HepG2 (cell line): Measurements from ENCODE around the gene EGFLAM. TPM values are rescaled to one million over a fixed set of nuclear protein-coding genes. Genes with fewer than 3 reads are reported as not detected.

Experiments
- ATAC-seq: fragments of 200-7000 bp; cut with Tn5 transposase; 3 replicates; pipeline ENCODE4 v1.9.1; 2020; ENCODE audit warnings: mild to moderate bottlenecking, moderate library complexity
- BruUV-seq: library from RNA; stranded (reverse); fragments of 400-500 nt; replicated peaks from 2 replicates; lab custom pipeline; 2021; lab: Mats Ljungman, UMichigan
- CTCF ChIA-PET: fragments of 300-600 bp; formaldehyde crosslinking; extraction: SDS; loops from one replicate; lab custom pipeline; 2021; ENCODE audit warnings: low total read pairs, inconsistent platforms, low intra/inter-chr PET ratio; lab: Yijun Ruan, JAX
- POLR2A ChIA-PET: fragments of 350-600 bp; sonication (Branson Sonifier 250); formaldehyde crosslinking; loops from one replicate; lab custom pipeline; 2020; ENCODE audit warnings: antibody characterized with exemption, inconsistent platforms; lab: Yijun Ruan, JAX
- DNase-seq: peaks from one replicate; pipeline ENCODE4 v3.0.0-alpha.2; 2015; ENCODE audit warnings: low spot score
- FAIRE-seq: peaks from 3 replicates; lab custom pipeline; 2011; peaks lifted over from hg19 to GRCh38; lab: Jason Lieb, UNC
- H2AFZ ChIP-seq: one replicate; pipeline ENCODE4 v1.6.1; 2011; ENCODE audit warnings: low read length, inconsistent platforms
- H3K27ac ChIP-seq: fragments of 300-600 bp; 3 replicates; pipeline ENCODE4 v1.8.0; 2011; ENCODE audit warnings: mixed run types, mild to moderate bottlenecking, mixed read lengths, low read length, inconsistent platforms; ENCODE audit not compliant: insufficient read depth; ENCODE audit errors: extremely low read length
- H3K27me3 ChIP-seq, 2 experiments: fragments of 200-600 bp in 1 of 2; 2 replicates in 1 of 2; 3 replicates in 1 of 2; pipeline versions ENCODE4 v1.6.0 to v1.8.0; 2011; ENCODE audit warnings: low read length in 2 of 2, mild to moderate bottlenecking in 2 of 2, moderate library complexity in 2 of 2, inconsistent platforms in 1 of 2; ENCODE audit not compliant: insufficient read depth in 2 of 2, control insufficient read depth in 1 of 2
- H3K36me3 ChIP-seq, 2 experiments: fragments of 200-600 bp in 1 of 2; replicated peaks in 1 of 2; 2 replicates in 1 of 2; 3 replicates in 1 of 2; pipeline versions ENCODE4 v1.5.1 to v1.8.0; 2011; ENCODE audit warnings: low read length in 2 of 2, inconsistent platforms in 1 of 2; ENCODE audit not compliant: insufficient read depth in 2 of 2, control insufficient read depth in 1 of 2
- H3K4me1 ChIP-seq: 2 replicates; pipeline ENCODE4 v1.5.1; 2012; ENCODE audit warnings: low read length, inconsistent platforms; ENCODE audit not compliant: insufficient read depth
- H3K4me2 ChIP-seq: 2 replicates; pipeline ENCODE4 v1.6.0; 2011; ENCODE audit warnings: low read depth, low read length, inconsistent platforms
- H3K4me3 ChIP-seq, 3 experiments: fragments of 200-600 bp in 1 of 3; sonication (generic), shearing (Covaris generic) in 1 of 3; replicated peaks in 1 of 3; 2 replicates each; pipeline ENCODE4 v1.5.1; 2011 to 2016; ENCODE audit warnings: low read length in 3 of 3, inconsistent platforms in 2 of 3, low read depth in 2 of 3, mild to moderate bottlenecking in 2 of 3, control low read depth in 1 of 3, mixed read lengths in 1 of 3; ENCODE audit not compliant: insufficient read depth in 1 of 3
- H3K79me2 ChIP-seq: one replicate; pipeline ENCODE4 v1.6.1; 2011; ENCODE audit warnings: low read length, inconsistent platforms; ENCODE audit not compliant: insufficient read depth
- H3K9ac ChIP-seq: 2 replicates; pipeline ENCODE4 v1.6.0; 2011; ENCODE audit warnings: mild to moderate bottlenecking, low read depth, low read length, inconsistent platforms; ENCODE audit not compliant: insufficient read depth
- H3K9me3 ChIP-seq: 2 replicates; pipeline ENCODE4 v1.5.1; 2012; ENCODE audit warnings: mild to moderate bottlenecking, low read length
- H4K20me1 ChIP-seq: 2 replicates; pipeline ENCODE4 v1.6.0; 2011; ENCODE audit warnings: inconsistent platforms, mild to moderate bottlenecking, low read length, moderate library complexity; ENCODE audit not compliant: insufficient read depth
- BCL6 ChIP-seq: IDR thresholded peaks from 2 replicates; pipeline ENCODE4 v1.6.1; 2016; ENCODE audit warnings: missing genetic modification reagents, missing compliant biosample characterization
- HCFC1 ChIP-seq: fragments of 150-350 bp; IDR thresholded peaks from 2 replicates; pipeline ENCODE4 v1.6.1; 2014; ENCODE audit warnings: low read depth, low read length
- MAF1 ChIP-seq: sonication (generic); formaldehyde crosslinking; IDR thresholded peaks from 2 replicates; pipeline ENCODE4 v1.5.0; 2020; ENCODE audit warnings: missing genetic modification reagents, borderline replicate concordance
- SMARCE1 ChIP-seq: fragments of 450-650 bp; IDR thresholded peaks from 2 replicates; pipeline ENCODE4 v1.6.1; 2017; ENCODE audit warnings: borderline replicate concordance
- ZNF570 ChIP-seq: sonication (generic); formaldehyde crosslinking; IDR thresholded peaks from 2 replicates; pipeline ENCODE4 v1.4.0; 2020; ENCODE audit warnings: mild to moderate bottlenecking, missing genetic modification reagents, borderline replicate concordance
- ZNF883 ChIP-seq: sonication (generic); formaldehyde crosslinking; IDR thresholded peaks from 2 replicates; pipeline ENCODE4 v1.5.1; 2020; ENCODE audit warnings: mild to moderate bottlenecking, missing genetic modification reagents; ENCODE audit errors: not compliant biosample characterization
- WGBS: methylation state at CpG from one replicate; pipeline ENCODE4 v1.1.6; 2017; ENCODE audit warnings: low lambda C conversion rate; 5-methylcytosine and 5-hydroxymethylcytosine counted together
- in situ Hi-C: cut with HindIII; loops from 2 replicates; pipeline ENCODE4 v1.10.0; 2017; ENCODE audit warnings: low pct_unique_long_range_greater_than_20kb; ENCODE audit not compliant: extremely low pct_ligation_motif_present
- intact Hi-C: fragments of 100-400 bp; cut with micrococcal nuclease; formaldehyde crosslinking; loops from one replicate; pipeline ENCODE4 v1.10.0; 2022; ENCODE audit not compliant: unreplicated experiment
- polyA plus RNA-seq, 8 experiments: library from polyadenylated mRNA; depleted of rRNA in 3 of 8; stranded (reverse) in 7 of 8; unstranded in 1 of 8; fragments of >200 nt; fragmentation: Illumina TruSeq in 4 of 8; extraction: Trizol in 4 of 8; gene quantifications; 2 replicates each; pipeline versions ENCODE4 v1.2.1 to v1.2.3, GENCODE V29; 2011 to 2016; ENCODE audit warnings: low read depth in 4 of 8, missing spikeins in 1 of 8, mixed read lengths in 1 of 8; ENCODE audit not compliant: insufficient read depth in 1 of 8
- total RNA-seq, 5 experiments: library from RNA; depleted of rRNA; stranded (reverse); fragments of >200 nt; fragmentation: Illumina TruSeq; extraction: Trizol; gene quantifications; 2 replicates each; pipeline ENCODE4 v1.2.3, GENCODE V29; 2016; ENCODE audit warnings: low read depth in 1 of 5
- TF ChIP-seq, protein P1 (sequence below): sonication (generic); formaldehyde crosslinking; IDR thresholded peaks from 2 replicates; pipeline ENCODE4 v1.5.0; 2020; ENCODE audit warnings: missing genetic modification reagents, mild to moderate bottlenecking, borderline replicate concordance
- TF ChIP-seq, protein P2 (sequence below): sonication (generic); formaldehyde crosslinking; IDR thresholded peaks from 2 replicates; pipeline ENCODE4 v1.4.0; 2020; ENCODE audit warnings: missing genetic modification reagents
- TF ChIP-seq, protein P3 (sequence below): sonication (generic); formaldehyde crosslinking; IDR thresholded peaks from 2 replicates; pipeline ENCODE4 v1.5.1; 2020; ENCODE audit warnings: mild to moderate bottlenecking, missing genetic modification reagents, borderline replicate concordance
- TF ChIP-seq, protein P4 (sequence below): sonication (generic); formaldehyde crosslinking; IDR thresholded peaks from 2 replicates; pipeline ENCODE4 v1.8.0; 2022; ENCODE audit warnings: missing genetic modification reagents, low read depth, mild to moderate bottlenecking, borderline replicate concordance

Gene EGFLAM
- total and polyA plus RNA-seq, 2 of the 13 experiments (the other 11 are each of a cell fraction or from before 2014, with no cell fraction given): not detected

DNA sequence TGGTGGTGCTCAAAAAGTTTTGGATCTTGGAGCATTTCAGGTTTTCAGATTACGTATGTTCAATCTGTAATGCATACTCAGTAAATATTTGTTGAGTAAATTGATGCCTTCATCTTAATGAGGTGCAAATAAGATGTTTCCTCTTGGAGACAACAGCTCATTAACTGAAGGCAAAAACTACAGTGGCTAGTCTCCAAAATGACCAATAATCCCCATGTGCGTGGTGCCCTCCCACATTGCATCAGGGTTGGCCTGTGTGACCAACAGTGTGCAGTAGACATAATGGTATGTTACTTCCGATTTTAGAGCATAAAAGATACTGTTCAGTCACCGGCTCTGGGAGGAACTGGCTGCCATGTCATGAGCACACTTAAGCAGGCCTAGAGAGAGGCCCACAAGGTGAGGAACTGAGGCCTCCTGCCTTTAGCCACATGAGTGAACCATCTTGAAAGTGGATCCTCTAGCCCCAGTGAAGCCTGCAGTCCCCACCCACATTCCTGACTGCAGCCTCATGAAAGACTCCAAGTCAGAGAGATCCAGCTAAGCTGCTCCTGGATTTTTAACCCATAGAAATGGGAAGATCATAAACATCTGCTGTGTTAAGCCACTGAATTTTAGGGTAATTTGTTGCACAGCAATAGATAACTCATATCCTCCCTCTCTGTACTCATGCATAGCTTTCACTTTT, 242.4 kb downstream of the EGFLAM start:
- intact Hi-C loops: no loop called here
- H3K79me2 ChIP-seq: no peaks in the 10 kb centered on the region
- no TSS peak for BruUV-seq
- peaks cover 5 to 15% of the 10 kb centered on the region in 2 experiments; a peak in 4 of 5 replicates for H3K36me3 ChIP-seq
- no peak overlapping the region for H3K9ac ChIP-seq
- no peak for DNase-seq
- no peak for TF ChIP-seq MAF1 (CRISPR knock-in tag)
- TF ChIP-seq, protein P1, sequence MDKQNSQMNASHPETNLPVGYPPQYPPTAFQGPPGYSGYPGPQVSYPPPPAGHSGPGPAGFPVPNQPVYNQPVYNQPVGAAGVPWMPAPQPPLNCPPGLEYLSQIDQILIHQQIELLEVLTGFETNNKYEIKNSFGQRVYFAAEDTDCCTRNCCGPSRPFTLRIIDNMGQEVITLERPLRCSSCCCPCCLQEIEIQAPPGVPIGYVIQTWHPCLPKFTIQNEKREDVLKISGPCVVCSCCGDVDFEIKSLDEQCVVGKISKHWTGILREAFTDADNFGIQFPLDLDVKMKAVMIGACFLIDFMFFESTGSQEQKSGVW (CRISPR knock-in tag): no peak
- no peak for TF ChIP-seq ZNF883
- no peak overlapping the region for H2AFZ ChIP-seq
- no peak overlapping the region for H3K27ac ChIP-seq
- ATAC-seq: no peak
- H3K4me2 ChIP-seq: no peak overlapping the region
- no peak overlapping the region for H3K4me3 ChIP-seq
- H3K4me1 ChIP-seq: no peaks in the 10 kb centered on the region
- H3K9me3 ChIP-seq: no peaks in the 10 kb centered on the region
- no peak for FAIRE-seq
- ChIA-PET POLR2A (no interaction called here), CTCF (no interaction called here)
- WGBS: 95% methylated on average over 3 of the region's 4 CpGs
- no peaks in the 10 kb centered on the region for H4K20me1 ChIP-seq
- no peaks in the 10 kb centered on the region for H3K27me3 ChIP-seq
- in situ Hi-C loops: no loop called here

DNA sequence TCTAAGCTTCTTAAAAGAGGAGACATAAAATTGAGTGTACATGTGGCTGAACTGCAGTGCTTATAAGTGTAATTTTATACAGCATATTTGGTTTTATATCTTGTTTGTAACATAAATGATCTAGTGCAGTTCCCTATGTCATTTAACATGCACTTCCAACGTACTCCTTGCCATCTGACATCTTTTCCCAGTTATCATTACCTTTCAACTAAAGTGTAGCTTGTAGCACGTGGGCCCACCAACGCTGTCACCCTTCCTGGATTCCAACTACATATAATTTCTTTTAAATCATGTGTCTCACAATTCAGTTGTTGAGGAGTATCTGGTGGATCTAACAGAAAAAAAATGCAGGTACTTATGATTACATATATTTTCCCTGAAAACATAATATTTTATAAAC, 247.9 kb downstream of the EGFLAM start:
- intact Hi-C loops (no loop called here), in situ Hi-C loops (no loop called here)
- DNase-seq: no peak
- no peak overlapping the region for H3K4me3 ChIP-seq
- H3K4me1 ChIP-seq: no peaks in the 10 kb centered on the region
- ATAC-seq: no peak
- H3K79me2 ChIP-seq: no peaks in the 10 kb centered on the region
- H2AFZ ChIP-seq: no peak overlapping the region
- no peaks in the 10 kb centered on the region for H4K20me1 ChIP-seq
- FAIRE-seq: no peak
- no TSS peak for BruUV-seq
- ChIA-PET POLR2A (no interaction called here), CTCF (no interaction called here)
- no peak overlapping the region for H3K9ac ChIP-seq
- no peaks in the 10 kb centered on the region for H3K27me3 ChIP-seq
- 98% methylated on average over 3 of the region's 3 CpGs for WGBS
- H3K36me3 ChIP-seq: peaks cover 3 to 23% of the 10 kb centered on the region in 2 experiments; a peak in 3 of 5 replicates
- H3K9me3 ChIP-seq: no peaks in the 10 kb centered on the region
- TF ChIP-seq, protein P2, sequence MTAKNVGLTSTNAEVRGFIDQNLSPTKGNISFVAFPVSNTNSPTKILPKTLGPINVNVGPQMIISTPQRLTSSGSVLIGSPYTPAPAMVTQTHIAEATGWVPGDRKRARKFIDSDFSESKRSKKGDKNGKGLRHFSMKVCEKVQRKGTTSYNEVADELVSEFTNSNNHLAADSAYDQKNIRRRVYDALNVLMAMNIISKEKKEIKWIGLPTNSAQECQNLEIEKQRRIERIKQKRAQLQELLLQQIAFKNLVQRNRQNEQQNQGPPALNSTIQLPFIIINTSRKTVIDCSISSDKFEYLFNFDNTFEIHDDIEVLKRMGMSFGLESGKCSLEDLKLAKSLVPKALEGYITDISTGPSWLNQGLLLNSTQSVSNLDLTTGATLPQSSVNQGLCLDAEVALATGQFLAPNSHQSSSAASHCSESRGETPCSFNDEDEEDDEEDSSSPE (CRISPR knock-in tag): no peak
- TF ChIP-seq, protein P3, sequence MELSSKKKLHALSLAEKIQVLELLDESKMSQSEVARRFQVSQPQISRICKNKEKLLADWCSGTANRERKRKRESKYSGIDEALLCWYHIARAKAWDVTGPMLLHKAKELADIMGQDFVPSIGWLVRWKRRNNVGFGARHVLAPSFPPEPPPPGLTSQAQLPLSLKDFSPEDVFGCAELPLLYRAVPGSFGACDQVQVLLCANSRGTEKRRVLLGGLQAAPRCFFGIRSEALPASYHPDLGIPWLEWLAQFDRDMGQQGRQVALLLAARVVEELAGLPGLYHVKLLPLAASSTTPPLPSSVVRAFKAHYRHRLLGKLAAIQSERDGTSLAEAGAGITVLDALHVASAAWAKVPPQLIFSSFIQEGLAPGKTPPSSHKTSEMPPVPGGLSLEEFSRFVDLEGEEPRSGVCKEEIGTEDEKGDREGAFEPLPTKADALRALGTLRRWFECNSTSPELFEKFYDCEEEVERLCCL (CRISPR knock-in tag): no peak
- no peak for TF ChIP-seq HCFC1
- TF ChIP-seq, protein P4, sequence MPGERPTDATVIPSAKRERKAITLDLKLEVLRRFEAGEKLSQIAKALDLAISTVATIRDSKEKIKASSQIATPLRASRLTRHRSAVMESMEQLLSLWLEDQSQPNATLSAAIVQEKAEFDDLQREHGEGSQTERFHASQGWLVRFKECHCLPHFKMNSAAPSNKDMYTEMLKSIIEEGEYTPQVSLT (CRISPR knock-in tag): no peak
- no peak for TF ChIP-seq BCL6
- no peak for TF ChIP-seq ZNF570 (CRISPR knock-in tag)
- no peak for TF ChIP-seq SMARCE1
- TF ChIP-seq, all 625 proteins: peak for 0
- no peak overlapping the region for H3K27ac ChIP-seq
- no peak overlapping the region for H3K4me2 ChIP-seq
